Body of pancreas (tissue), 4 donors: ENCODE measurements around the gene ZGRF1.

Source experiments
- POLR2A ChIP-seq, 3 donors: fragments of 450-650 bp; IDR thresholded peaks; one replicate each; pipeline ENCODE4 v1.6.1; 2016; ENCODE audit warnings: antibody characterized with exemption in 3 of 3, mild to moderate bottlenecking in 2 of 3
- TF ChIP-seq, protein P1 (sequence below), 7 experiments: fragments of 450-650 bp in 4 of 7; fragments of 200-600 bp in 3 of 7; sonication (generic) in 3 of 7; IDR thresholded peaks; one replicate each; pipeline ENCODE4 v1.5.1; 2016 to 2019; ENCODE audit warnings: antibody characterized with exemption in 7 of 7

DNA sequence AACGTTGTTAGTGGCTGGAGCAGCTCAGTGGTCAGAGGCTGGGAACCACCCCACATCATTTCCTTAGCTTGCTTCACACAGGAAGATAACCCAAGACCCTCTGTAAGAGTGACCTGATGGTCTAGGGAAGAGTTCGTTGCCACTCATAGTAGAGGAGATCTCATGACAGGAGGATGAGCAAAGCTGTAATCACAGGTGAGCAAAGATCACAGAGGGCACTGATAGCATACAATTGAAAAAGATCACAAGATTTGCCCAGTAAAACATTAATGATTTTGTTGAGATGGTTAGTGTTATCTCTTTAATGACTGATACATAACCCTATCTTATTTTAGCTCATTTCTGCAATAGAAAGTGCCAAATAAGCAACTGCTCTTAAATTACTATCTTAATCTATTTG, 44.3 kb upstream of the ZGRF1 start:
- TF ChIP-seq, protein P1, sequence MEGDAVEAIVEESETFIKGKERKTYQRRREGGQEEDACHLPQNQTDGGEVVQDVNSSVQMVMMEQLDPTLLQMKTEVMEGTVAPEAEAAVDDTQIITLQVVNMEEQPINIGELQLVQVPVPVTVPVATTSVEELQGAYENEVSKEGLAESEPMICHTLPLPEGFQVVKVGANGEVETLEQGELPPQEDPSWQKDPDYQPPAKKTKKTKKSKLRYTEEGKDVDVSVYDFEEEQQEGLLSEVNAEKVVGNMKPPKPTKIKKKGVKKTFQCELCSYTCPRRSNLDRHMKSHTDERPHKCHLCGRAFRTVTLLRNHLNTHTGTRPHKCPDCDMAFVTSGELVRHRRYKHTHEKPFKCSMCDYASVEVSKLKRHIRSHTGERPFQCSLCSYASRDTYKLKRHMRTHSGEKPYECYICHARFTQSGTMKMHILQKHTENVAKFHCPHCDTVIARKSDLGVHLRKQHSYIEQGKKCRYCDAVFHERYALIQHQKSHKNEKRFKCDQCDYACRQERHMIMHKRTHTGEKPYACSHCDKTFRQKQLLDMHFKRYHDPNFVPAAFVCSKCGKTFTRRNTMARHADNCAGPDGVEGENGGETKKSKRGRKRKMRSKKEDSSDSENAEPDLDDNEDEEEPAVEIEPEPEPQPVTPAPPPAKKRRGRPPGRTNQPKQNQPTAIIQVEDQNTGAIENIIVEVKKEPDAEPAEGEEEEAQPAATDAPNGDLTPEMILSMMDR (IDR thresholded peaks at IDR 0.05), result no peak
- TF ChIP-seq POLR2A (IDR thresholded peaks at IDR 0.05), result no peak
